Osteoblast (primary cell): ENCODE data around the gene PDE1C. TPM values are rescaled to one million over a fixed set of nuclear protein-coding genes. Genes with fewer than 3 reads are reported as not detected.

Experiments used
- DNase-seq: peaks from one replicate; pipeline ENCODE4 v3.0.0; 2011; ENCODE audit warnings: low spot score, mixed read lengths; ENCODE audit not compliant: insufficient read length; ENCODE audit errors: missing footprints
- H2AFZ ChIP-seq: 2 replicates; pipeline ENCODE4 v1.6.0; 2011; ENCODE audit warnings: mild to moderate bottlenecking, low read length
- H3K27ac ChIP-seq: 2 replicates; pipeline ENCODE4 v1.5.1; 2011; ENCODE audit warnings: mild to moderate bottlenecking, low read depth, low read length, moderate library complexity
- H3K27me3 ChIP-seq: 2 replicates; pipeline ENCODE4 v1.6.0; 2012; ENCODE audit warnings: mild to moderate bottlenecking, control low read depth, inconsistent platforms, low read length, moderate library complexity; ENCODE audit not compliant: insufficient read depth
- H3K36me3 ChIP-seq: 2 replicates; pipeline ENCODE4 v1.5.1; 2011; ENCODE audit warnings: mild to moderate bottlenecking, low read length, control low read depth, moderate library complexity; ENCODE audit not compliant: insufficient read depth
- H3K4me1 ChIP-seq: 2 replicates; pipeline ENCODE4 v1.5.1; 2011; ENCODE audit warnings: mild to moderate bottlenecking, low read length, control low read depth, moderate library complexity; ENCODE audit not compliant: insufficient read depth
- H3K4me2 ChIP-seq: 2 replicates; pipeline ENCODE4 v1.6.0; 2011; ENCODE audit warnings: mild to moderate bottlenecking, low read length; ENCODE audit not compliant: insufficient read depth
- H3K4me3 ChIP-seq: fragments of 200-600 bp; sonication (generic); 3 replicates; pipeline ENCODE4 v1.5.1; 2012; ENCODE audit warnings: mild to moderate bottlenecking, low read length, inconsistent platforms; ENCODE audit not compliant: insufficient read depth
- H3K79me2 ChIP-seq: 2 replicates; pipeline ENCODE4 v1.6.0; 2012; ENCODE audit warnings: mild to moderate bottlenecking, low read length, control low read depth, inconsistent platforms; ENCODE audit not compliant: insufficient read depth
- H3K9me3 ChIP-seq: 2 replicates; pipeline ENCODE4 v1.5.1; 2011; ENCODE audit warnings: low read depth, low read length, control low read depth
- H4K20me1 ChIP-seq: 2 replicates; pipeline ENCODE4 v1.6.0; 2012; ENCODE audit warnings: mild to moderate bottlenecking, low read length, control low read depth; ENCODE audit not compliant: insufficient read depth
- CTCF ChIP-seq: IDR thresholded peaks from 2 replicates; pipeline ENCODE4 v1.5.1; 2011; ENCODE audit warnings: mild to moderate bottlenecking, low read depth, low read length, moderate library complexity; ENCODE audit errors: extremely low read depth
- total RNA-seq: library from RNA; depleted of rRNA; stranded (reverse); fragments of >200 nt; gene quantifications from 2 replicates; pipeline ENCODE4 v1.2.3, GENCODE V29; 2012

The PDE1C gene
- total RNA-seq, 1 donor = 149 TPM

- no peak for DNase-seq
- H3K4me2 ChIP-seq = no peak overlapping the region
Observed at GRCh38 chr7:31705377-31705776, 364.8 kb downstream of the PDE1C start.

DNA sequence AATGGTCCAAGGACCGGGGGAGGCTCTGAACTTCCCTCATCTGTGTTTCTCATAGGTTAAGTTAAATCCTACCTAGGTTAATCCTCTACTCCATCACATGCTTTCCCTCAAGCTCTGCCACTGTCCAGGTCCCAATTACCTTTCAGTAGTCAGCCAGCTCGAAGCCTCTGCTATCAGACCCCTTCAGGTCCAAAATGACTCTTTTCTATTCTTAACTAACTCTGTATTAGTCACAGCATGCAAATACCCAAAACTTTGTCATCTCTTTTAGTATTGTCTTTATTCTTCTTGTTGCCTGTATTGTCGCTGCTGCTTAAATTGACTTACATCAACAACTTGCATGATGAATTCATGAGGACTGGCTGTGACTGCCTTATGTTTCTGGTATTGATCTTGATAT lies 367.9 kb downstream of the PDE1C start:
- no peak overlapping the region for H2AFZ ChIP-seq
- no peak for TF ChIP-seq CTCF

More at GRCh38 chr7:31705377-31705776, 364.8 kb downstream of the PDE1C start:
- no peak overlapping the region for H3K27ac ChIP-seq
- H3K4me1 ChIP-seq = no peaks in the 10 kb centered on the region
- H3K79me2 ChIP-seq = no peaks in the 10 kb centered on the region
- H3K36me3 ChIP-seq = no peaks in the 10 kb centered on the region
- no peaks in the 10 kb centered on the region for H3K9me3 ChIP-seq
- peaks cover 3% of the 10 kb centered on the region for H3K27me3 ChIP-seq
- H3K4me3 ChIP-seq = no peak overlapping the region
- no peaks in the 10 kb centered on the region for H4K20me1 ChIP-seq
- H2AFZ ChIP-seq = no peak overlapping the region
- no peak for TF ChIP-seq CTCF

More for the DNA sequence above, 367.9 kb downstream of the PDE1C start:
- H4K20me1 ChIP-seq = no peaks in the 10 kb centered on the region
- H3K4me2 ChIP-seq = no peak overlapping the region
- H3K9me3 ChIP-seq = no peaks in the 10 kb centered on the region
- H3K4me1 ChIP-seq = no peaks in the 10 kb centered on the region
- no peak overlapping the region for H3K27ac ChIP-seq
- peaks cover 2% of the 10 kb centered on the region for H3K27me3 ChIP-seq
- no peaks in the 10 kb centered on the region for H3K36me3 ChIP-seq
- DNase-seq = no peak
- H3K4me3 ChIP-seq = no peak overlapping the region
- H3K79me2 ChIP-seq = no peaks in the 10 kb centered on the region
